GM21529 (cell line): Measurements from ENCODE around the gene SPAG9.

Source experiments
- ATAC-seq: cut with Tn5 transposase; IDR thresholded peaks from one replicate; pipeline ENCODE4 v1.9.1; 2021; ENCODE audit not compliant: unreplicated experiment

The SPAG9 gene

GRCh38 chr17:51005768-51006167 is 114.9 kb downstream of the SPAG9 start:
- ATAC-seq = no peak

- ATAC-seq = no peak
These were observed 116.4 kb downstream of the SPAG9 start for GRCh38 chr17:51004249-51004648.

- ATAC-seq = peak; percentile 64
These were observed 119.6 kb downstream of the SPAG9 start for GRCh38 chr17:51000835-51001638.

- no peak for ATAC-seq
These were observed 125.0 kb downstream of the SPAG9 start for GRCh38 chr17:50995668-50996067.

- ATAC-seq = no peak
These were observed 127.1 kb downstream of the SPAG9 start for GRCh38 chr17:50993544-50993943.

GRCh38 chr17:50989149-50989548 is 131.5 kb downstream of the SPAG9 start:
- no peak for ATAC-seq

- no peak for ATAC-seq
These were observed 132.2 kb downstream of the SPAG9 start for GRCh38 chr17:50988427-50988826.

GRCh38 chr17:50986989-50987660 is 133.5 kb downstream of the SPAG9 start:
- ATAC-seq = no peak

GRCh38 chr17:50981279-50981678 is 139.4 kb downstream of the SPAG9 start:
- ATAC-seq = no peak

- ATAC-seq = no peak
These were observed 141.1 kb downstream of the SPAG9 start for GRCh38 chr17:50979524-50979927.

GRCh38 chr17:50977487-50978159 is 143.0 kb downstream of the SPAG9 start:
- ATAC-seq = no peak

- ATAC-seq = no peak
These were observed 143.7 kb downstream of the SPAG9 start for GRCh38 chr17:50976951-50977472.

- ATAC-seq = no peak
These were observed 146.8 kb downstream of the SPAG9 start for GRCh38 chr17:50973557-50974494.

GRCh38 chr17:50972577-50972976 is 148.1 kb downstream of the SPAG9 start:
- ATAC-seq = no peak

GRCh38 chr17:50967795-50968194 is 152.9 kb downstream of the SPAG9 start:
- no peak for ATAC-seq

- no peak for ATAC-seq
These were observed 154.5 kb downstream of the SPAG9 start for GRCh38 chr17:50966163-50966666.

- ATAC-seq = no peak
These were observed 157.5 kb downstream of the SPAG9 start for GRCh38 chr17:50963139-50963538.

GRCh38 chr17:50961282-50962220 is 159.1 kb downstream of the SPAG9 start:
- ATAC-seq = no peak

GRCh38 chr17:50959341-50959740 is 161.3 kb downstream of the SPAG9 start:
- no peak for ATAC-seq
